ENCODE measurements around the gene IL2RG.

IL2RG gene

GRCh38 chrX:71098302-71098701 lies 13.1 kb downstream of the IL2RG start:
- TF ChIP-seq SIN3A (IDR thresholded peaks at IDR 0.05; ENCODE audit: borderline replicate concordance, insufficient read depth, low read length), result no peak
- no peak for TF ChIP-seq POLR2AphosphoS5 (IDR thresholded peaks at IDR 0.05; ENCODE audit: low read depth, low read length)
- no peak for TF ChIP-seq FOXP2 (optimal IDR thresholded peaks at IDR 0.05; ENCODE audit: borderline replicate concordance, extremely low read depth, extremely low read length, insufficient read depth)
- TF ChIP-seq TAF1 (IDR thresholded peaks at IDR 0.05; ENCODE audit: borderline replicate concordance, insufficient read depth, low read length), result no peak
- no peak for TF ChIP-seq REST (IDR thresholded peaks at IDR 0.05; ENCODE audit: insufficient read depth in 1 of 2, low read depth in 2 of 2, low read length in 2 of 2)

GRCh38 chrX:71096760-71097032 lies 14.7 kb downstream of the IL2RG start:
- TF ChIP-seq REST (IDR thresholded peaks at IDR 0.05; ENCODE audit: insufficient read depth in 1 of 2, low read depth in 2 of 2, low read length in 2 of 2), result no peak

DNA sequence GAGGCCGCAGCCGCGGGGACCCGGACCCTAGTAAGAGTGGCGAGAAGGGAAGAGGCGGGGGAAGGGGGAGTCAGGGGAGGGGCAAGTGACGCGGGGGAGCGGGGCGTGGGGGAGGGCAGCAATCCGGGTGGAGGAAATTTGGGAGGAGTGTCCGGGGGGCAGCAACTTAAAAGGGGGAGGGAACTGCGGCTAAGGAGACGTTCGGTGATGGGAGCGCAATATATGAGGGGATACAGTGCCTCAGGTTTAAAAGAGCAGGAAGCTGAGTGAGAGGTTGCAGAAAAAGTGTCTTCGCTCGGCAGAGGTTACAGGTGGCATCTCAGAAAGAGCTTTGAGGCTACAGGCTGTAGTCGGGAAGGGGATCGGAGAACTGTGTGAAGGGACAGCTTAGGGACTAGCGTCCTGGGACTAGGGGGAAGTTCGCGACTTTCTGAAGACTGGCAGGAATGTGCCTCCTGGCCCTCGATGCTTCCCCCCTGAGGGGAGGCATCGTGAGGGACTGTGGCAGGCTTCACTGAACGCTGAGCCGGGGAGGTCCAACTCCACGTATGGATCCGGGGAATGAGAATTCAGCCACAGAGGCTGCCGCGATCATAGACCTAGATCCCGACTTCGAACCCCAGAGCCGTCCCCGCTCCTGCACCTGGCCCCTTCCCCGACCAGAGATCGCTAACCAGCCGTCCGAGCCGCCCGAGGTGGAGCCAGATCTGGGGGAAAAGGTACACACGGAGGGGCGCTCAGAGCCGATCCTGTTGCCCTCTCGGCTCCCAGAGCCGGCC lies 15.2 kb downstream of the IL2RG start:
- TF ChIP-seq SIN3A (IDR thresholded peaks at IDR 0.05; ENCODE audit: borderline replicate concordance, insufficient read depth, low read length), result no peak
- TF ChIP-seq TAF1 (IDR thresholded peaks at IDR 0.05; ENCODE audit: borderline replicate concordance, insufficient read depth, low read length), result no peak
- no peak for TF ChIP-seq REST (IDR thresholded peaks at IDR 0.05; ENCODE audit: insufficient read depth in 1 of 2, low read depth in 2 of 2, low read length in 2 of 2)

- TF ChIP-seq FOXP2 (optimal IDR thresholded peaks at IDR 0.05; ENCODE audit: borderline replicate concordance, extremely low read depth, extremely low read length, insufficient read depth) (no peak), POLR2AphosphoS5 (IDR thresholded peaks at IDR 0.05; ENCODE audit: low read depth, low read length) (peak; percentile 56; the same call in 1 of the 2 replicates)
These were observed 15.8 kb downstream of the IL2RG start, which contains the start of gene FOXO4 for GRCh38 chrX:71095555-71095980. Gene FOXO4, plus strand, starts transcription at chrX:71095851. Its CDS starts 678 bp downstream, at chrX:71096529.

GRCh38 chrX:71095033-71095432 lies 16.3 kb downstream of the IL2RG start:
- TF ChIP-seq SIN3A (IDR thresholded peaks at IDR 0.05; ENCODE audit: borderline replicate concordance, insufficient read depth, low read length) (no peak), POLR2AphosphoS5 (IDR thresholded peaks at IDR 0.05; ENCODE audit: low read depth, low read length) (no peak), TAF1 (IDR thresholded peaks at IDR 0.05; ENCODE audit: borderline replicate concordance, insufficient read depth, low read length) (no peak), REST (IDR thresholded peaks at IDR 0.05; ENCODE audit: insufficient read depth in 1 of 2, low read depth in 2 of 2, low read length in 2 of 2) (no peak)
